Measurements from ENCODE around the gene NUP62.

GRCh38 chr19:49880162-49880869 is 49.0 kb downstream of the NUP62 start:
- TF ChIP-seq CTCF (IDR thresholded peaks at IDR 0.05; ENCODE audit: borderline replicate concordance, extremely low read depth, low read length, poor library complexity, severe bottlenecking) (no peak), EZH2 (IDR thresholded peaks at IDR 0.05; ENCODE audit: borderline replicate concordance, low read depth, low read length, severe bottlenecking) (no peak)
